Neuronal stem cell (in vitro differentiated cells): Measurements from ENCODE around the gene MGLL.

ENCODE experiments used
- DNase-seq: peaks from one replicate; pipeline ENCODE4 v3.0.0-alpha.2; 2013; ENCODE audit warnings: low spot score
- H2AFZ ChIP-seq: one replicate; pipeline ENCODE4 v1.6.1; 2013; ENCODE audit warnings: mild to moderate bottlenecking, low read length, inconsistent platforms
- H2AK5ac ChIP-seq: 2 replicates; pipeline ENCODE4 v1.6.1; 2013; ENCODE audit warnings: low read depth, mild to moderate bottlenecking, inconsistent platforms, low read length, moderate library complexity, mixed read lengths
- H2BK120ac ChIP-seq: 2 replicates; pipeline ENCODE4 v1.6.1; 2013; ENCODE audit warnings: low read depth, mild to moderate bottlenecking, inconsistent platforms, low read length, moderate library complexity, mixed read lengths
- H2BK12ac ChIP-seq: one replicate; pipeline ENCODE4 v1.6.1; 2013; ENCODE audit warnings: low read length, inconsistent platforms
- H2BK15ac ChIP-seq: 2 replicates; pipeline ENCODE4 v1.6.1; 2013; ENCODE audit warnings: mild to moderate bottlenecking, low read length, inconsistent platforms, mixed read lengths
- H2BK5ac ChIP-seq: one replicate; pipeline ENCODE4 v1.6.1; 2013; ENCODE audit warnings: inconsistent platforms, mild to moderate bottlenecking, low read length, moderate library complexity
- H3K14ac ChIP-seq: one replicate; pipeline ENCODE4 v1.6.1; 2013; ENCODE audit warnings: low read length, inconsistent platforms
- H3K18ac ChIP-seq: 2 replicates; pipeline ENCODE4 v1.6.1; 2013; ENCODE audit warnings: low read length, inconsistent platforms
- H3K23ac ChIP-seq: 2 replicates; pipeline ENCODE4 v1.6.1; 2013; ENCODE audit warnings: low read depth, mild to moderate bottlenecking, mixed read lengths, low read length, inconsistent platforms; ENCODE audit not compliant: poor library complexity
- H3K27ac ChIP-seq: replicated peaks from 3 replicates; pipeline ENCODE4 v1.5.1; 2013; ENCODE audit warnings: low read length, inconsistent platforms
- H3K27me3 ChIP-seq, 3 experiments: 2 replicates each; pipeline ENCODE4 v1.6.1; 2013; ENCODE audit warnings: low read length in 3 of 3, mild to moderate bottlenecking in 2 of 3, inconsistent platforms in 1 of 3, low read depth in 1 of 3, mixed read lengths in 1 of 3, moderate library complexity in 1 of 3; ENCODE audit not compliant: control insufficient read depth in 3 of 3, insufficient read depth in 3 of 3
- H3K36me3 ChIP-seq, 2 donors: replicated peaks in 1 of 2; 2 replicates each; pipeline ENCODE4 v1.6.1; 2013; ENCODE audit warnings: low read length in 2 of 2; ENCODE audit not compliant: control insufficient read depth in 2 of 2, insufficient read depth in 2 of 2
- H3K4ac ChIP-seq: 2 replicates; pipeline ENCODE4 v1.6.1; 2013; ENCODE audit warnings: inconsistent platforms, mild to moderate bottlenecking, low read length, moderate library complexity
- H3K4me1 ChIP-seq, 2 donors: 1 replicate in 1 of 2; 2 replicates in 1 of 2; pipeline ENCODE4 v1.6.1; 2013; ENCODE audit warnings: low read length in 2 of 2, low read depth in 1 of 2; ENCODE audit not compliant: control insufficient read depth in 2 of 2, insufficient read depth in 1 of 2
- H3K4me2 ChIP-seq: one replicate; pipeline ENCODE4 v1.6.1; 2013; ENCODE audit warnings: mild to moderate bottlenecking, low read length, inconsistent platforms; ENCODE audit not compliant: insufficient read depth, poor library complexity, severe bottlenecking
- H3K4me3 ChIP-seq, 2 donors: 2 replicates each; pipeline ENCODE4 v1.5.1; 2013; ENCODE audit warnings: low read length in 2 of 2, mild to moderate bottlenecking in 2 of 2, inconsistent platforms in 1 of 2, moderate library complexity in 1 of 2
- H3K79me1 ChIP-seq: one replicate; pipeline ENCODE4 v1.6.1; 2013; ENCODE audit warnings: low read depth, mild to moderate bottlenecking, inconsistent platforms, low read length, moderate library complexity
- H3K9ac ChIP-seq: one replicate; pipeline ENCODE4 v1.6.1; 2013; ENCODE audit warnings: mild to moderate bottlenecking, low read depth, low read length, inconsistent platforms; ENCODE audit not compliant: poor library complexity
- H3K9me3 ChIP-seq, 2 donors: replicated peaks in 1 of 2; 2 replicates each; pipeline versions ENCODE3 to v1.6.1; 2013; ENCODE audit warnings: low read length in 2 of 2, mild to moderate bottlenecking in 2 of 2, inconsistent platforms in 1 of 2, low read depth in 1 of 2, mixed read lengths in 1 of 2, moderate library complexity in 1 of 2; ENCODE audit not compliant: control insufficient read depth in 2 of 2, insufficient read depth in 1 of 2
- H4K8ac ChIP-seq: one replicate; pipeline ENCODE4 v1.6.1; 2013; ENCODE audit warnings: low read depth, mild to moderate bottlenecking, inconsistent platforms, low read length, moderate library complexity
- H4K91ac ChIP-seq: one replicate; pipeline ENCODE4 v1.6.1; 2013; ENCODE audit warnings: low read length, low read depth, mild to moderate bottlenecking, inconsistent platforms; ENCODE audit not compliant: poor library complexity
- WGBS, 2 donors: extraction: QIAGEN DNeasy Blood & Tissue Kit; methylation state at CpG; one replicate each; pipeline ENCODE4 v1.1.7; 2013; ENCODE audit warnings: missing lambda C conversion rate in 2 of 2, mixed read lengths in 1 of 2; ENCODE audit not compliant: insufficient read length in 2 of 2, insufficient replicate concordance in 1 of 2; ENCODE audit errors: extremely low coverage in 2 of 2; 5-methylcytosine and 5-hydroxymethylcytosine counted together

The MGLL gene

GRCh38 chr3:127740136-127740915 lies 82.0 kb downstream of the MGLL start:
- Histone ChIP-seq H2BK5ac (no peak overlapping the region), H3K4me2 (no peak overlapping the region), H3K27ac (no peak overlapping the region), H3K9me3 (no peaks in the 10 kb centered on the region), H3K9ac (no peak overlapping the region), H2BK15ac (no peak overlapping the region), H3K4me3 (no peak overlapping the region), H2AK5ac (no peak overlapping the region), H2AFZ (no peak overlapping the region), H4K8ac (no peak overlapping the region), H3K18ac (no peak overlapping the region), H3K4me1 (no peaks in the 10 kb centered on the region), H3K23ac (peak overlapping the region; percentile 21), H2BK12ac (no peak overlapping the region), H3K79me1 (no peaks in the 10 kb centered on the region), H3K4ac (no peak overlapping the region), H3K36me3 (no peaks in the 10 kb centered on the region), H4K91ac (no peak overlapping the region), H2BK120ac (no peak overlapping the region), H3K14ac (no peak overlapping the region), H3K27me3 (peaks cover 0 to 12% (median 0%) of the 10 kb centered on the region in 3 experiments)
- no peak for DNase-seq
- WGBS, 2 donors, result no CpG with 5 or more reads among the region's 20 CpGs

DNA sequence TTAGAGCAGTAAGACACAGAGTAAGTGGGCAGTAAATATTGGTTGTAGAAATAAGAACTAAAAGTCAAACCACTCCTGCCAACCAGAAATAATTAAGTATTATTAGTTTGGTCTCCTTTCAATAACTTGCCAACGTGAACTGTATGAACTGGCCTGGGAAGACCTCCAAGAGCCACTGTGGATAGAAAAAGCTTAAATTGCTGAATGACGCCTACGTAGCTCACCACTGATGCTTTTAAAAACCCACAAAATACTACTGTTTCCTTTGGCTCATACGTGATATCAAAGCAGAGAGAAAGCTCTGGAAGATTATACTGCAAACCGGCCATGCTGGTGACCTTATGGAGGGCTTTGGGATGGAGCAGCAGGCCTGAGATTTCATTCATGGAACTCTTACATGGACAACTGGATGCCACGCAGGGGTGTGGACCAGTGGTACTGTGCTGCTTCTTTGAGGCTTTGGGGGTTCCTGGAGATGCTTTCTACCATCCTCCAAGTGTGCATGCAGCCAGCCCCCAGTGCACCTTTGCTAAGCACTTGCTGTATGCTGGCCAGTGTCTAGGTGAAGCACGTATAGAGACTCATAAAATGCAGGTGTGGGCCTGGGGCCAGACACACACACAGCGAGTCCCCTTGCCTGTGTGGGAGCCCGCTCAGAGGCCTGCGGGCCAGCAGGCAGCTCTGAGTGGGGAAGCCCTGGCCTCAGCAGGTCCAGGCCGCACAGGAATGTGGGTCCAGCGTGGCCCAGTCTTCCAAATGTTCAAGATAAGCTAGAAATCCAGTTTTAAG lies 82.8 kb downstream of the MGLL start:
- H4K91ac ChIP-seq, result no peak overlapping the region
- H2AK5ac ChIP-seq, result no peak overlapping the region
- no peak overlapping the region for H3K4me2 ChIP-seq
- no peak overlapping the region for H2AFZ ChIP-seq
- H2BK12ac ChIP-seq, result no peak overlapping the region
- DNase-seq, result no peak
- no peak overlapping the region for H3K9ac ChIP-seq
- no peak overlapping the region for H3K4ac ChIP-seq
- H4K8ac ChIP-seq, result no peak overlapping the region
- no peak overlapping the region for H3K4me3 ChIP-seq
- H3K27ac ChIP-seq, result no peak overlapping the region
- no peak overlapping the region for H3K14ac ChIP-seq
- no peaks in the 10 kb centered on the region for H3K9me3 ChIP-seq
- no peak overlapping the region for H2BK120ac ChIP-seq
- no peaks in the 10 kb centered on the region for H3K79me1 ChIP-seq
- peaks cover 0 to 19% (median 0%) of the 10 kb centered on the region in 3 experiments for H3K27me3 ChIP-seq
- H3K36me3 ChIP-seq, result no peaks in the 10 kb centered on the region
- no peak overlapping the region for H2BK15ac ChIP-seq
- no peak overlapping the region for H2BK5ac ChIP-seq
- peaks cover 0 to 3% of the 10 kb centered on the region in 2 donors for H3K4me1 ChIP-seq
- WGBS, 2 donors, result no CpG with 5 or more reads among the region's 12 CpGs
- no peak overlapping the region for H3K18ac ChIP-seq
- no peak overlapping the region for H3K23ac ChIP-seq

DNA sequence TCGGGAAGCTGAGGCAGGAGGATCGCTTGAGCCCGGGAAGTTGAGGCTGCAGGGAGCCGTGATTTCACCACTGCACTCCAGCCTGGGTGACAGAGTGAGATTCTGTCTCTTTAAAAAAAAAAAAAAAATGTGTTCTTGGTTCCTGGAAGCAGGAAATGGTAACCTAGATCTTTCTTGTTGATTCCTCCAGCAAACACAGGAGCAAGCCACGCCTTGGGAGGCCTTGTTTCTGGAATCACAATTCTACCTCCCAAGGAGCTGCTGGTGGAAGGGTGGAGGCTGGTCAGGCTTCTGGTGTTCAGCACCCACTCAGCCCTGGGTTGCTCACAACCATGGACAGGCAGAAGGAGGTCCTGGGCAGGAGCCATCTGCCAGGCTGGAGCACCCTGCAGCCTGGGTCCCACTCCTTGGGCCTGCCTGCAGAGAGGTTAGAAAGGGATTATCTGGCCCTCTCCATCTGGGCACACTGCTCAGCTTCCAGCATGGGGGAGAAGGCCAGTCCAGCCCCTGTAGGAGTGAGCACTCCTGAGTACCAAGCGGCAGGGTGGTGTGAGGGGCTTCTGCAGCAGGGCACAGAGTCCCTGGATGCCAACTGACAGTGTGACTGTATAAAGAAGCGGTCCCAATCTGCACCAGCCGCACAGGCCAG lies 84.0 kb downstream of the MGLL start:
- H2AK5ac ChIP-seq, result peak overlapping the region; percentile 53
- no peak overlapping the region for H4K8ac ChIP-seq
- no peak overlapping the region for H2BK15ac ChIP-seq
- H3K18ac ChIP-seq, result peak overlapping the region; percentile 27
- no peak overlapping the region for H2BK120ac ChIP-seq
- WGBS, 2 donors, result no CpG with 5 or more reads among the region's 8 CpGs
- no peak overlapping the region for H2BK5ac ChIP-seq
- no peak overlapping the region for H3K9ac ChIP-seq
- no peak overlapping the region for H3K27ac ChIP-seq
- no peaks in the 10 kb centered on the region for H3K79me1 ChIP-seq
- H3K14ac ChIP-seq, result no peak overlapping the region
- H3K4ac ChIP-seq, result peak overlapping the region; percentile 53
- no peak overlapping the region for H4K91ac ChIP-seq
- H3K9me3 ChIP-seq, result no peaks in the 10 kb centered on the region
- no peak overlapping the region for H3K23ac ChIP-seq
- no peaks in the 10 kb centered on the region for H3K36me3 ChIP-seq
- H3K4me2 ChIP-seq, result no peak overlapping the region
- no peak overlapping the region for H3K4me3 ChIP-seq
- DNase-seq, result no peak
- peaks cover 0 to 26% (median 0%) of the 10 kb centered on the region in 3 experiments for H3K27me3 ChIP-seq
- no peak overlapping the region for H2AFZ ChIP-seq
- H2BK12ac ChIP-seq, result no peak overlapping the region
- peaks cover 0 to 4% of the 10 kb centered on the region in 2 donors for H3K4me1 ChIP-seq
